ENCODE results near the gene INVS.
A peak's percentile ranks its signal among the peaks of the same experiment; 100 is the strongest.
"Not testable (repeated sequence)": the region's sequence is repeated elsewhere in the genome, so short reads cannot be mapped to it uniquely, and the experiment has no call there.

Gene INVS, protein sequence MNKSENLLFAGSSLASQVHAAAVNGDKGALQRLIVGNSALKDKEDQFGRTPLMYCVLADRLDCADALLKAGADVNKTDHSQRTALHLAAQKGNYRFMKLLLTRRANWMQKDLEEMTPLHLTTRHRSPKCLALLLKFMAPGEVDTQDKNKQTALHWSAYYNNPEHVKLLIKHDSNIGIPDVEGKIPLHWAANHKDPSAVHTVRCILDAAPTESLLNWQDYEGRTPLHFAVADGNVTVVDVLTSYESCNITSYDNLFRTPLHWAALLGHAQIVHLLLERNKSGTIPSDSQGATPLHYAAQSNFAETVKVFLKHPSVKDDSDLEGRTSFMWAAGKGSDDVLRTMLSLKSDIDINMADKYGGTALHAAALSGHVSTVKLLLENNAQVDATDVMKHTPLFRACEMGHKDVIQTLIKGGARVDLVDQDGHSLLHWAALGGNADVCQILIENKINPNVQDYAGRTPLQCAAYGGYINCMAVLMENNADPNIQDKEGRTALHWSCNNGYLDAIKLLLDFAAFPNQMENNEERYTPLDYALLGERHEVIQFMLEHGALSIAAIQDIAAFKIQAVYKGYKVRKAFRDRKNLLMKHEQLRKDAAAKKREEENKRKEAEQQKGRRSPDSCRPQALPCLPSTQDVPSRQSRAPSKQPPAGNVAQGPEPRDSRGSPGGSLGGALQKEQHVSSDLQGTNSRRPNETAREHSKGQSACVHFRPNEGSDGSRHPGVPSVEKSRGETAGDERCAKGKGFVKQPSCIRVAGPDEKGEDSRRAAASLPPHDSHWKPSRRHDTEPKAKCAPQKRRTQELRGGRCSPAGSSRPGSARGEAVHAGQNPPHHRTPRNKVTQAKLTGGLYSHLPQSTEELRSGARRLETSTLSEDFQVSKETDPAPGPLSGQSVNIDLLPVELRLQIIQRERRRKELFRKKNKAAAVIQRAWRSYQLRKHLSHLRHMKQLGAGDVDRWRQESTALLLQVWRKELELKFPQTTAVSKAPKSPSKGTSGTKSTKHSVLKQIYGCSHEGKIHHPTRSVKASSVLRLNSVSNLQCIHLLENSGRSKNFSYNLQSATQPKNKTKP

DNA sequence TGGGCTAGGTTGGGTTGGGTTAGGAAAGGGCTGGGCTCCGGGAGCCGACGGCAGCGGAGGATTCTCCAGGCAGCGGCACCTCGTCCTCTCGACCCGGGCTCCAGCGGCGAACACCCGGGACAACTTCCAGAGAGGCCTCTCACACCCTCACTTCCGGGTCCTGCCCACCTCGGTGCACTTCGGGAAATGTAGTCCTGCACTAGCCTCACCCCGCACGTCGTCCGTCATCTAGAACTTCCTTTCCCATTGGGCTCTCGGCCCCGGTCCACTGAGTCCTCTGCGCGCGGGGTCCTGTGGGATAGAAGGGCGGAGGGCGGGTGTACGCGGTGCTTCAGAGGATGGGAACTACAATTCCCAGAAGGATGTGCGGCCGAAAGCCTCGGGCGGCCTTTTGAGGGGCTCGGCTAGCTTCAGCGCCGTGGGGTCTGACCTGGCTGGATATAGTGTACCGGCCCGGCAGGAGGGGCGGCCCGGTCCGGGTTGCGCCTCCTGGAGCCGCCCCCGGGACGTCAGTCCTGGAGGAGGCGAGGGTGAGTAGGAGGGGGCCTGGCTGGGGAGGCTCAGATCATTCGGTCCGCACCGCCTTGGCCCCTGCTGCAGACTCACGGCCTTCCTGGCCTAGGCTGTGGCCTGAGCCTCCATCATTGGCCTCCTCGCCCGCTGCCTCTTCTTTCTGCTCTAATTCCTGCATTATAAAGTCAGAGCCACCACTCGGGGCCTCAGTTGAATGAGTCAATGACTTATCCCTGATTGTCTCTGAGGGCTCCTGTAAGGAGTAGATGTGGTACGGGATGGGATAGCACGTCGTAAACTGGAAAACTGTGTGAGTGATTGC is at the start of gene INVS, which contains the start of gene ERP44:
Gene INVS, plus strand, starts transcription at position 357 of the 835 bp plus-strand sequence. CDS start 5,279 bp downstream, outside the sequence.
Gene ERP44, minus strand, starts transcription at position 114 of the 835 bp plus-strand sequence. CDS start 160 bp downstream, outside the sequence.
- DNase-seq, result peak; percentile 98

DNA sequence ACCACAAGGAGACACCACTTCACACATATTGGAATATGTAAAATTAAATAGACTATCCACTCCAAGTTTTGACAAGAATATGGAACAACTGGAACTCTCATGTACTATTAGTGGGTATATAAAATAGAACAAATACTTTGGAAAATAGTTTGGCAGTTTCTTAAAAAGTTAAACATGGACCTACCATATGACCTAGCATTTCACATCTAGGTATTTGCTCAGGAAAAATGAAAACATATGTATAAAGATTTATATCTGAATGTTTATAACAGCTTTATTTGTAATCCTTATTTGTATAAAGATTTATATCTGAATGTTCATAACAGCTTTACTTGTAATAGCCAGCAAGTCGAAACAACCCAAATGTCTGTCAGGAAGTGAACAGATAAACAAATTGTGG is 49.5 kb upstream of the INVS start:
- no peak for DNase-seq

DNA sequence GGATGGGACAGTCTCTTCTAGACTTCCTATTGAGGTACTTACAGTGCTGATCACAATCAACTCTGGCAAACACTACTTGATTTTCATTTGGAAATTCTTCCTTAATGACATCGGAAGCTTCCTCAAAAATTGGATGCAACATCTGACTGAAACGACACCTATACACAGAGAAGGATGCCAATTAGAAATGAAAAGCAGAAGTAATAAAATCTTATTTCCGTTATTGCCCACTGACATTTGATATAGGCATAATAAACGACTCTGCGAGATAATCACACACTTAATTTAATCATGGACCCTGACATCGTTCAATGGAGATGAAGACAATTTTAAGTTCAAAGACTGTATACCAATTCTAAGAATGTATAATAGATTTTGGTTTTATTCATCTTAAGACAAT is 46.7 kb upstream of the INVS start:
- no peak for DNase-seq

DNA sequence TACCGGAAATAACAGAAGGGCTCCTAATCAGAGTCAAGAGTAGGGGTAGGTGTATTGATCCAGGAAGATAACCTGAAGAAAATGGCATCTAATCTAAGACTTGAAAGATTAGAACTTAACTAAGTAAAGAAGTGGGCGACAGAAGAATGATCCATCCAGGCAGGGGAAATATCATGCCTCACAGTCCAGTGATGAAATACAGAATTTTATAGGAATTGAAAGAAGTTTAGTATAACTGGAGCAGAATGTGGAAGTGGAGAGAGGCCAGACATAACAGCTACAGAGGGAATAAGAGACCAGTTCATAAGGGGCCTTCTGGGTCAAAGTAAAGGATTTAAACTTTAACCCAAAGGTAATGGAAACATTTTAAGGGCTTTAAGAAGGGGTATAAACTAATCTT is 42.5 kb upstream of the INVS start:
- no peak for DNase-seq

DNA sequence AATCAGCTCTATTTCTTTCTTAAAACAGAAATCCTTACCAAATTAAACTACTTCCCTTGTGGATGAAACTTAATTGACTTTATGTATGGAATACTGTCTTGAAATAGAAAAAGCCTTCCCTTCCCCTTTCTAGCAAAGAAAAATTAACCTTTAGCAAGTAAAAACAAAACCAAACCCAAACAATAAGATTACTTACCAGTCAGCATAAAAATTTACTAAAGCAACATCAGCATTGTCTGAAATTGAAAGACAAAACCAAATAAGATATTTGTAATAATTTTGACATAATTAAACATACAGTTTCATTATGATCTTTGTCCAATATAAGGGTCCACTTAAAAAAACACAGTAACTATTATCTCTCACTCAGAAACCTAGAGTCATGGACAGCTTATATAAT is 41.4 kb upstream of the INVS start:
- DNase-seq, result no peak

DNA sequence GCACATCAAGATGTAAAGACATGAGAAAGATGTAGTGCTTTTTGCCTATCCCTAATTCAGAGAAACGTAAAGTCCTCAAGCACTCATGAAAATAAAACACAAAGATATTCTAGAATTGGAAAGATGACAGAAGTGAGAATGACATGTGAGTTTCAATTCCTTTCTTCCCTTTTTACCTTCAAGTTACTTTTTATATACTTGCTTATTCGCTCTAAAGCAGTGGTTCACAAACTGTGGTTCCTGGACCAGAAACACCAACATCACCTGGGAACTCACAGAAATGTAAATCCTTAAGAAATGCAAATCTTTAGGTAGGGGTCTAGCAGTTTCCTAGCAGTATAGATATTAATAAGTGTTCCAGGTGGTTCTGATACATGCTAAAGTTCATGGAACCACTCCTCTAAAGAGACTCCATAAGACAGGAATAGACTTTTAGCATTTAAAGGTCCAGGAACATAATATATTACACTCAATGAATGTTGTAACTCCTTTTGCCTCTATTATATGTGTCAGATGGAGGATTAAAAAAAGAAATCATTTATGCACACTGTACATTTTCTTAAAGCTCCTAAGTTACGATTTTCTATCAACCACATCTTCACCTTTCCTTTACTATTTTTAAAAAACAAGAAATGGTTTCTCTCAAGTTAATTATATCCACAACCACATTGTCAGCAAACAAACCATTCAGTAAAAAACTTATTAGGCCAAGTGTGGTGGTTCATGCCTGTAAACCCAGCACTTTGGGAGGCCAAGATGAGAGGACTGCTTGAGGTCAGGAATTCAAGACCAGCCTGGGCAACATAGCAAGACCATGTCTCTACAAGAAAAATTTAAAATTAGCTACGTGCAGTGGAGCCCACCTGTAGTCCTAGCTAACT is 40.1 kb upstream of the INVS start:
- DNase-seq, result no peak

DNA sequence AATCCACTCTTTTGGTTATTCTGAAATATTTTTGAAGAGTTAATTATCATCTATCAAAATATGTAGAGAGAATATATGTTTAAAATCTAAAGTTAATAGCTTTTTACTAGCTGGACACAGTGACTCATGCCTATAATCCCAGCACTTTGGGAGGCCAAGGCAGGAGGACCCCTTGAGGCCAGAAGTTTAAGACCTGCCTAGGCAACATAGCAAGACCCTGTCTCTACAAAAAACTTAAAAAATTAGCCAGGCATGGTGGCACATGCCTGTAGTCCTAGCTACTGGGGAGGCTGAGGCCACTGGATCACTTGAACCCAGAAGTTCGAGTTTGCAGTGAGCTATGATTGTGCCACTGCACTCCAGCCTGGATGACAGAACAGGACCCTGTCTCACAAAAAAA is 36.4 kb upstream of the INVS start:
- not testable (repeated sequence) for DNase-seq

DNA sequence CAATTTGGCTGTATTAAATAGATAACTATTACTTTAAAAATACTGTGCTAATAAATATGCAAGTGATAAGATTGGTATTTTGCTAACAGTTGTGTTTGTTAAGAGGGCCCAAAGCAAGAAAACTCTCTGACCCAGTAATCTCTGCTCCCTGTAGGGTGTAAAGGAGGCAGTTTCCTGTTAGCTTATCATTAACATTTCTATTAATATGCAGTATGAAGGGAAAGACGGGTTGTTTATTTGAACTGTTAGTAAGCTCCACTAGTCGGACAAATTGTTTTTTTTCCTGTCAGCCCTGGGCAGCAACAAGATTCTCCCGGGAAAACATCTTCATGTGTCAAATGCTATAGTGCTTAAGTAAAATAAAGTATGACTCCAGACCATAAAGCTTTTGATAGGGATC is 35.9 kb upstream of the INVS start:
- no peak for DNase-seq

DNA sequence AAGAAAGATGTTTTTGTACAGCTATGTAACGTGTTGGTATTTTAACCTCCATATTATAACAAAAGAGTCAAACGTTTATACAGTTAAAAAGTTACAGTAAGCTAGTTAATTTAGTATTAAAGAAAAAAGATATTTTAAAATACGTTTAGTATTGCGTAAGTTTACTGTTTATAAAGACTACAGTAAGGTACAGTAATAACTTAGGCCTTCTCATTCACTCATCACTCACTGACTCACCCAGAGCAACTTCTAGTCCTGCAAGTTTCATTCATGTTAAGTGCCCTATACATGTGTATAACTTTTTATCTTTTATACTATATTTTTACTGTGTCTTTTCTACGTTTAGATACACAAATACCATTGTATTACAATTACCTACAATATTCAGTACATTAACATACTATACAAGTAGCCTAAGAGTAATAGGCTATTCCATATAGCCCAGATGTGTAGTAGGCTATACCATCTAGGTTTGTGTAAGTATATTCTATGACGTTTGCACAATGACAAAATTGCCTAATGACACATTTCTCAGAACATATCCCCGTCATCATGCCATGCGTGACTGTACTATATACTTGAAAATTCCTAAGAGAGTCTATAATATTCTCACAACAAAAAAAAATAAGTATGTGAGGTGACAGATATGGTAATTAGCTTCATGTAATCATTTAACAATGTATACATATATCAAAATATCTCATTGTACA is 34.0 kb upstream of the INVS start:
- no peak for DNase-seq

DNA sequence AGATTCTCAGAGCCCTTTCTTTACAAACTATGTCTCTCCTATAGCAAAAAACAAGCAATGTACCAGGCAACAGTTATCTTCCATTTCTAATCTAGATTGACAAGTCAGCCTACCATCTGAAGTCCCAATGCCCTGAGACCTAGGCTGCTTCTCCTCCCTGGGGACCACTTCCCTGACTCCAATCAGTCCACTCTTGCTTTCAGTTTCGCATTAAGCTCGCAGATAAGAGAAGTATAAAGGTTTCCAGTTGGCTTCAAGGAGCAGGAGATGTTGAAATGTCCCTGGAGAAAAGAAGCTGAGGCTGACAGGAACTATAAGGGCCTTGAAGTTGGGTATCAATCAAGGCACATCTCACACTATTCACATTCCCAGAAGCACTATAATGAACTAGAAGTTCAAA is 32.5 kb upstream of the INVS start:
- no peak for DNase-seq

DNA sequence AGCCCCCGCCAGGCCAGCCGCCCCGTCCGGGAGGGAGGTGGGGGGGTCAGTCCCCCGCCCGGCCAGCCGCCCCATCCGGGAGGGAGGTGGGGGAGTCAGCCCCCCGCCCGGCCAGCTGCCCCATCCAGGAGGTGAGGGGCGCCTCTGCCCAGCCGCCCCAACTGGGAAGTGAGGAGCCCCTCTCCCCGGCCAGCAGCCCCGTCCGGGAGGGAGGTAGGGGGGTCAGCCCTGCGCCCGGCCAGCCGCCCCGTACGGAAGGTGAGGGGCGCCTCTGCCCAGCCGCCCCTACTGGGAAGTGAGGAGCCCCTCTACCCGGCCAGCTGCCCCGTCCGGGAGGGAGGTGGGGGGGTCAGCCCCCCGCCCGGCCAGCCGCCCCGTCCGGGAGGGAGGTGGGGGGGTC is 31.1 kb upstream of the INVS start:
- not testable (repeated sequence) for DNase-seq

DNA sequence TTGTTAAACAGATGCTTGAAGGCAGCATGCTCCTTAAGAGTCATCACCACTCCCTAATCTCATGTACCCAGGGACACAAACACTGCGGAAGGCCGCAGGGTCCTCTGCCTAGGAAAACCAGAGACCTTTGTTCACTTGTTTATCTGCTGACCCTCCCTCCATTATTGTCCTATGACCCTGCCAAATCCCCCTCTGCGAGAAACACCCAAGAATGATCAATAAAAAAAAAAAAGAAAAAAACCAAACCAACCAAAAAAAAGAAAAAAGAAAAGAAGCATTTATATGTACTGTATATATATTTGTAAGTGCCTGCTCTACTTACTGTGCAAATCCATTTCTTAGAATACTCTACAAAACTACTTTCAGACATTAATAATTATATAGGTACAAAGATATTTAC is 30.0 kb upstream of the INVS start:
- DNase-seq, result not testable (repeated sequence)

DNA sequence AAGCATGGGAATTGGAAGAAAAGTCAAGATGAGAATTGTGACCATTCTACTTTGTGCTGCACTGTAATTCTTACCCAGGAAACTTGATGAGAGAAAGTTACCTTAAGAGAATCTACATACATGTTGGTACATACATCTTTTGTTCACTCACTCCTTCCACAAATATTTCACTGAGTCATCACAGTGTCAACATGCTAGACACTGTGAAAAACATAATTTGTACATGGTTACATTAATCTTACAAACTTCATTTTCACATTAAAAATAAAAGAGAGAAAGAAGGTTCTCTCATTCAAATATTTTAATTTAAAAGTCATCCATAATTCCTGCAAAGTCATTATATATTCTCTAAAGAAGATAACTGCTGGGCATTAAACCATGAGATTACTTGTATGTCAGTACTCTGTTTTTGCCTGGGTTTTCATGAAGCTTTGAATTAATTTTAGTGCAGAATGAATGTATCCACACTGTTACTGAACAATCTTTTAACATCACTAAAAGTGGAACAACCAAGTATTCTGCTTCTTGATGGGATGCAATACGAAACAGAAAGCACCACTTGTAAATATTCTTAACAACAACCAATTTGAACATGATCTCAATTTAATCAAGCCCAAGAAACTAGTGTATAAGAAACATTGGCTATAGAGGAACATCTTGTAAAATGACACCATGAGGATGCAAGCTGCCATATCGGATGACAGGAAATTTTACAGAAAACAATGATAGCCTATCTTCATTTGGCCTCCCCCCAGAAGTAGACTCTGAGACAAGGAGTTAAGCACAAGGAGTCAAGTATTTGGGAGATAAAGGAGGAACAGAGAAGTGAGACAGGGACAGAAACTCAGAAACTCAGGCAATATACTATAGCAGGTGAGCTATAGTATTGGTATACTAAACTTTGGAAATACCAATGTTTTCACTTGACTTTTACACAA is 28.7 kb upstream of the INVS start:
- no peak for DNase-seq

DNA sequence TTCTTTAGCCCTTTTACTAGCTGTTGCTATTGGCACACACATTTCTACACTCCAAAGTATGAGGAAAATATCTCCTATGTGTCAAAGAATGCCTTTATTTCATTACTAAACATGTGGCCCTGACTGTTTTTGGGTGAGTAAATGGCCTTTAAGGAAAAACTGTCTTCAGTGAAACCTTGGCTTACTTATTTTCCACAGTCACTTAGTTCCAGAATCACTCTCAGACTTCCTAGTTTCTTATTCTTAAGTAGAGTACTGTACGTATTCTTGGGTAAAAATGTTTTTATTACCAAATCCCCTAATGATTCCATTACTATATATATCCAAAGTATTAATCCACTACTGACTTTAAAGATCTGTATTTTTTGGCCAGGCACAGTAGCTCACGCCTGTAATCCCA is 27.8 kb upstream of the INVS start:
- no peak for DNase-seq

DNA sequence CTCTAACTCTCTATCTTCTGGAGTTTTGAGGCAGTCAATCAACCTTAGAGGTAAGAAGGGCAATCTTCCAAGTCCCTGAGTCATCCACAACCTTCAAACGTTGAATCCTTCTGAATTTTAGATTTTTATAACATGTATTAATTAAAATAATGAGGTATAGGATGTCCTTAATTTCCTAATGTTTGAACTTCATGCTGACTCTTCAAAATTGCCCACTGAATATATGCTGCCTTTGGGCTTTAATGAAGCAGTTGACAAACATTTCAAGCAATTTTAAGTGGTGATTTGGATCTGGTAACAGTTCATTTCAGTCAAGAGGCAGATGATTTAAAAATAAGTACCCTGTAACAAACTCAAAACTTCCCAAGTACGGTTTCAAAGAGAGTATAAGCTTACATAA is 26.2 kb upstream of the INVS start:
- DNase-seq, result no peak

DNA sequence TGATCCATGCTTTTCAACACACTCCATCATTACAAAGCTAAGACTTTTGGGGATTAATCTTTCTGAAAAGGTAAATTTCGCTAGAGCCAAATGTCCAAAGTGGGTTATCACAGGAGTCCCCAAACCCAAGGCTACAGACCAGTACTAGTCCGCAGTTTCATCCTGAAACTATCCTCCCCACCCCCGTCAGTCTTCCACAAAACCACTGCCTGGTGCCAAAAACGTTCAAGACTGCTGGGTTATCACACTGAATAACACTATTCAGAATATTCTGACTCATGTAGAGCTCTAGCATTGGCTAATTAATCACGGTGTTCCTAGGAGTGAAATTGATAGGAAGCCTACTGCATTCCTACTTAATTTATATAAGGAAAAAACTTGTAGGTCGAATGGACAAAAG is 24.9 kb upstream of the INVS start:
- DNase-seq, result no peak

DNA sequence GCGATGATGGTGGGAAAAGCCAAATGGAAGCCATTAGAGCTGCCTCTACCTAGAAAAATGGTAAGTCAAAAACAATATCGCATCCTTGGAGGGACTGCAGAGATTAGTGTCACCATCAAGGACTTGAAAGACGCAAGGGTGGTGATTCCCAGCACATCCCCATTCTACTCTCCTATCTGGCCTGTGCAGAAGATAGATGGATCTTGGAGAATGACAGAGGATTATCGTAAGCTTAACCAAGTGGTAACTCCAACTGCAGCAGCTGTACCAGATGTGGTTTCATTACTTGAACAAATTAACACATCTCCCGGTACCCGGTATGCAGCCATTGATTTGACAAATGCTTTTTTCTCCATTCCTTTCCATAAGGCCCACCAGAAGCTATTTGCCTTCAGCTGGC is 24.1 kb upstream of the INVS start:
- DNase-seq, result no peak

DNA sequence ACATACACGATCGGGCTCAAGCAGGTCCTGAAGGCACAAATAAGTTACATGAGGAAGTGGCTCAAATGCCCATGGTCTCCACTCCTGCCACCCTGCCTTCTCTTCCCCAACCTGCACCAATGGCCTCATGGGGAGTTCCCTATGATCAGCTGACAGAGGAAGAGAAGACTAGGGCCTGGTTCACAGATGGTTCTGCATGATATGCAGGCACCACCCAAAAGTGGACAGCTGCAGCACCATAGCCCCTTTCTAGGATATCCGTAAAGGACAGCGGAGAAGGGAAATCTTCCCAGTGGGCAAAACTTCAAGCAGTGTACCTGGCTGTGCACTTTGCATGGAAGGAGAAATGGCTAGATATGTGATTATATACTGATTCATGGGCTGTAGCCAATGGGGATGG is 22.8 kb upstream of the INVS start:
- not testable (repeated sequence) for DNase-seq

DNA sequence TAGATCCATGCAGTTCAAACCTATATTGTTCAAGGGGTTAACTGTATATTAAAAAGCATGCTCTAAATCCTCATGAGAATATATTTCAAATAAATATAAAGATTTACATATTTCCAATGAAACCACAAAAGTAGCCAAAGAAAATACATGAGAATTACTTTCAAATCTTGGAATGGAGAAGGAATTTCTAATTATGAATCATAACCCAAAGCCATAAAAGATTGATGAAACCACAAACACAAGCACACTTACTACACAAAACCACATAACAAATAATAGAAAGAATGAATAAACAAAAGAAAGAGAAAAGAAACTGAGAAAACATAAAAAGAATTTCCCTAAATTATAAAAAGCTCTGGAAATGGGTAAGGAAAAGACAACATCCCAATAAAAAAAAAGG is 16.3 kb upstream of the INVS start:
- no peak for DNase-seq

Data from NCI-H748 treated with DMSO at 0.1 percent for 48 hours (cell line).